ENCODE results near the gene TRPM2.
"Not testable (repeated sequence)": the region's sequence is repeated elsewhere in the genome, so short reads cannot be mapped to it uniquely, and the experiment has no call there.

GRCh38 chr21:44361903-44362302, 8.5 kb downstream of the TRPM2 start:
- TF ChIP-seq EZH2 (IDR thresholded peaks at IDR 0.05; ENCODE audit: low read length, missing control alignments); CTCF (conservative IDR thresholded peaks at IDR 0.05 in 1 of 2, IDR thresholded peaks at IDR 0.05 in 1 of 2; ENCODE audit: low read depth in 1 of 2, low read length in 2 of 2): not testable (repeated sequence)
